Measurements from ENCODE around the gene PTPN1. TPM values are rescaled to one million over a fixed set of nuclear protein-coding genes. Genes with fewer than 3 reads are reported as not detected.

The PTPN1 gene
- total and polyA plus RNA-seq, 8 donors = 10.8 to 26.8 (median 16.8) TPM

- intact Hi-C loops (cut with DNase I; ENCODE audit: low total_unique reads) = no loop called here
- peaks cover 0 to 33% (median 19%) of the 10 kb centered on the region in 4 donors for H3K36me3 ChIP-seq
Observed at GRCh38 chr20:50558483-50558925, 48.3 kb downstream of the PTPN1 start.

GRCh38 chr20:50559149-50559548 is 49.0 kb downstream of the PTPN1 start:
- intact Hi-C loops (cut with DNase I; ENCODE audit: low total_unique reads) = no loop called here
- no peak overlapping the region for H3K4me3 ChIP-seq
- H3K4me1 ChIP-seq = peaks cover 22 to 83% (median 49%) of the 10 kb centered on the region in 4 donors
- WGBS, 5 donors = 92 to 97% (median 96%) methylated on average over 6 of the region's 6 CpGs
- no peak overlapping the region for H3K27ac ChIP-seq
- H3K36me3 ChIP-seq = peaks cover 0 to 34% (median 20%) of the 10 kb centered on the region in 4 donors
- TF ChIP-seq EP300 (IDR thresholded peaks at IDR 0.05) (no peak), CTCF (IDR thresholded peaks at IDR 0.05) (no peak), POLR2A (IDR thresholded peaks at IDR 0.05) (no peak), POLR2AphosphoS5 (IDR thresholded peaks at IDR 0.05) (no peak)
- H3K27me3 ChIP-seq = no peaks in the 10 kb centered on the region
- H3K9me3 ChIP-seq = no peaks in the 10 kb centered on the region
- DNase-seq = no peak

More at GRCh38 chr20:50558483-50558925, 48.3 kb downstream of the PTPN1 start:
- peaks cover 22 to 83% (median 48%) of the 10 kb centered on the region in 4 donors for H3K4me1 ChIP-seq
- no peaks in the 10 kb centered on the region for H3K9me3 ChIP-seq
- TF ChIP-seq EP300 (IDR thresholded peaks at IDR 0.05) (no peak), POLR2AphosphoS5 (IDR thresholded peaks at IDR 0.05) (no peak), CTCF (IDR thresholded peaks at IDR 0.05) (no peak)
- no peaks in the 10 kb centered on the region for H3K27me3 ChIP-seq
- DNase-seq = no peak
- 61 to 86% (median 83%) methylated on average over 4 of the region's 4 CpGs for WGBS, 5 donors
- H3K4me3 ChIP-seq = no peak overlapping the region
- no peak overlapping the region for H3K27ac ChIP-seq

- Histone ChIP-seq H3K4me3 (no peak overlapping the region), H3K36me3 (peaks cover 0 to 39% (median 23%) of the 10 kb centered on the region in 4 donors), H3K27me3 (no peaks in the 10 kb centered on the region), H3K27ac (peak overlapping the region in 1 of 5 donors; percentile 66), H3K4me1 (peaks cover 22 to 85% (median 56%) of the 10 kb centered on the region in 4 donors), H3K9me3 (no peaks in the 10 kb centered on the region)
- TF ChIP-seq POLR2AphosphoS5 (IDR thresholded peaks at IDR 0.05) (no peak), POLR2A (IDR thresholded peaks at IDR 0.05) (no peak), CTCF (IDR thresholded peaks at IDR 0.05) (no peak), EP300 (IDR thresholded peaks at IDR 0.05) (no peak)
- intact Hi-C loops (cut with DNase I; ENCODE audit: low total_unique reads) = no loop called here
- 73 to 87% (median 84%) methylated on average over 8 of the region's 8 CpGs for WGBS, 5 donors
- no peak for DNase-seq
Observed at GRCh38 chr20:50559856-50560638, 49.9 kb downstream of the PTPN1 start.

GRCh38 chr20:50560867-50561266 is 50.7 kb downstream of the PTPN1 start:
- no peak for TF ChIP-seq EP300 (IDR thresholded peaks at IDR 0.05)
- no peak for TF ChIP-seq POLR2AphosphoS5 (IDR thresholded peaks at IDR 0.05)
- TF ChIP-seq CTCF (IDR thresholded peaks at IDR 0.05) = no peak
- no peak for TF ChIP-seq POLR2A (IDR thresholded peaks at IDR 0.05)
- Histone ChIP-seq H3K27me3 (no peaks in the 10 kb centered on the region), H3K36me3 (peaks cover 0 to 47% (median 30%) of the 10 kb centered on the region in 4 donors), H3K27ac (peak overlapping the region in 4 of 5 donors; percentile 29 to 69 (median 63)), H3K9me3 (no peaks in the 10 kb centered on the region), H3K4me1 (peaks cover 22 to 85% (median 54%) of the 10 kb centered on the region in 4 donors), H3K4me3 (no peak overlapping the region)
- WGBS, 5 donors = 63 to 78% (median 76%) methylated on average over 5 of the region's 5 CpGs
- intact Hi-C loops (cut with DNase I; ENCODE audit: low total_unique reads) = no loop called here
- no peak for DNase-seq

Measured in stomach (tissue), 9 donors.